ENCODE measurements around the gene PPP1R3C. TPM values are rescaled to one million over a fixed set of nuclear protein-coding genes. Genes with fewer than 3 reads are reported as not detected.

PPP1R3C gene
- polyA plus RNA-seq, 1 donor from 2014 or later = 0.51 TPM

DNA sequence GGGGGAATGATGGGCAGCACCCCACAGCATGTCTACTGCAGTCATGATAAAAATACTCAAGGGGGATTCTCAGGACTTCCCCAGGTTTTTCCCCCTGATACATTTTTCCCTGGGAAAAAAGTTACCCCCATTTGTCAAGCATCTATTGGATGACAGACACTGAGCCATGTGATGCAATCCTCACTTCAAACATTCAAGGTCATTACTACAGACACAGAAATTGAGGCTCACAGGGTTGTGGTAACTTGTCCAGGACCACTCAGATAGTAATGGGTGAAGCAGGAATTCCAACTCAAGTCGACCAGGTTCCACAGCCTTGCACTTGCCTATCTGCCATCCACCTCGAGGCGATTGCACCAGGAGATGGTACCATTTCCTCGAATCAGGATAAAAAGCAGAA lies 31.7 kb downstream of the PPP1R3C start:
- no peaks in the 10 kb centered on the region for H3K36me3 ChIP-seq (ENCODE audit: insufficient read depth, low read length)
- H2AFZ ChIP-seq (ENCODE audit: low read depth, low read length) = no peak overlapping the region
- no peak overlapping the region for H3K27ac ChIP-seq (ENCODE audit: low read length)
- no peaks in the 10 kb centered on the region for H3K27me3 ChIP-seq (ENCODE audit: insufficient read depth, low read depth, low read length)
- no peaks in the 10 kb centered on the region for H3K79me2 ChIP-seq (replicated peaks; ENCODE audit: insufficient read depth, low read length)
- H4K20me1 ChIP-seq (ENCODE audit: insufficient read depth) = no peaks in the 10 kb centered on the region
- no peak overlapping the region for H3K9ac ChIP-seq (ENCODE audit: low read length)
- no peak overlapping the region for H3K4me2 ChIP-seq (ENCODE audit: low read length)
- H3K4me3 ChIP-seq (ENCODE audit: low read length) = no peak overlapping the region
- H3K9me3 ChIP-seq (ENCODE audit: low read length) = no peaks in the 10 kb centered on the region
- H3F3A ChIP-seq (ENCODE audit: insufficient read depth, low read length, poor library complexity, severe bottlenecking) = no peaks in the 10 kb centered on the region
- TF ChIP-seq, protein P1, sequence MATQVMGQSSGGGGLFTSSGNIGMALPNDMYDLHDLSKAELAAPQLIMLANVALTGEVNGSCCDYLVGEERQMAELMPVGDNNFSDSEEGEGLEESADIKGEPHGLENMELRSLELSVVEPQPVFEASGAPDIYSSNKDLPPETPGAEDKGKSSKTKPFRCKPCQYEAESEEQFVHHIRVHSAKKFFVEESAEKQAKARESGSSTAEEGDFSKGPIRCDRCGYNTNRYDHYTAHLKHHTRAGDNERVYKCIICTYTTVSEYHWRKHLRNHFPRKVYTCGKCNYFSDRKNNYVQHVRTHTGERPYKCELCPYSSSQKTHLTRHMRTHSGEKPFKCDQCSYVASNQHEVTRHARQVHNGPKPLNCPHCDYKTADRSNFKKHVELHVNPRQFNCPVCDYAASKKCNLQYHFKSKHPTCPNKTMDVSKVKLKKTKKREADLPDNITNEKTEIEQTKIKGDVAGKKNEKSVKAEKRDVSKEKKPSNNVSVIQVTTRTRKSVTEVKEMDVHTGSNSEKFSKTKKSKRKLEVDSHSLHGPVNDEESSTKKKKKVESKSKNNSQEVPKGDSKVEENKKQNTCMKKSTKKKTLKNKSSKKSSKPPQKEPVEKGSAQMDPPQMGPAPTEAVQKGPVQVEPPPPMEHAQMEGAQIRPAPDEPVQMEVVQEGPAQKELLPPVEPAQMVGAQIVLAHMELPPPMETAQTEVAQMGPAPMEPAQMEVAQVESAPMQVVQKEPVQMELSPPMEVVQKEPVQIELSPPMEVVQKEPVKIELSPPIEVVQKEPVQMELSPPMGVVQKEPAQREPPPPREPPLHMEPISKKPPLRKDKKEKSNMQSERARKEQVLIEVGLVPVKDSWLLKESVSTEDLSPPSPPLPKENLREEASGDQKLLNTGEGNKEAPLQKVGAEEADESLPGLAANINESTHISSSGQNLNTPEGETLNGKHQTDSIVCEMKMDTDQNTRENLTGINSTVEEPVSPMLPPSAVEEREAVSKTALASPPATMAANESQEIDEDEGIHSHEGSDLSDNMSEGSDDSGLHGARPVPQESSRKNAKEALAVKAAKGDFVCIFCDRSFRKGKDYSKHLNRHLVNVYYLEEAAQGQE (IDR thresholded peaks at IDR 0.05; ENCODE audit: borderline replicate concordance) = no peak
- no peak for TF ChIP-seq MXI1 (conservative IDR thresholded peaks at IDR 0.05; ENCODE audit: poor library complexity, severe bottlenecking)
- no peak for TF ChIP-seq EZH2 (IDR thresholded peaks at IDR 0.05; ENCODE audit: borderline replicate concordance, insufficient read depth, low read length, poor library complexity, severe bottlenecking)
- no peak for TF ChIP-seq POLR2AphosphoS5 (IDR thresholded peaks at IDR 0.05)
- TF ChIP-seq RAD21 (conservative IDR thresholded peaks at IDR 0.05) = no peak
- TF ChIP-seq TAF1 (IDR thresholded peaks at IDR 0.05; ENCODE audit: low read depth) = no peak
- TF ChIP-seq SMC3 (conservative IDR thresholded peaks at IDR 0.05; ENCODE audit: poor library complexity) = no peak
- TF ChIP-seq EP300 (conservative IDR thresholded peaks at IDR 0.05; ENCODE audit: poor library complexity, severe bottlenecking) = no peak
- TF ChIP-seq, protein P2, sequence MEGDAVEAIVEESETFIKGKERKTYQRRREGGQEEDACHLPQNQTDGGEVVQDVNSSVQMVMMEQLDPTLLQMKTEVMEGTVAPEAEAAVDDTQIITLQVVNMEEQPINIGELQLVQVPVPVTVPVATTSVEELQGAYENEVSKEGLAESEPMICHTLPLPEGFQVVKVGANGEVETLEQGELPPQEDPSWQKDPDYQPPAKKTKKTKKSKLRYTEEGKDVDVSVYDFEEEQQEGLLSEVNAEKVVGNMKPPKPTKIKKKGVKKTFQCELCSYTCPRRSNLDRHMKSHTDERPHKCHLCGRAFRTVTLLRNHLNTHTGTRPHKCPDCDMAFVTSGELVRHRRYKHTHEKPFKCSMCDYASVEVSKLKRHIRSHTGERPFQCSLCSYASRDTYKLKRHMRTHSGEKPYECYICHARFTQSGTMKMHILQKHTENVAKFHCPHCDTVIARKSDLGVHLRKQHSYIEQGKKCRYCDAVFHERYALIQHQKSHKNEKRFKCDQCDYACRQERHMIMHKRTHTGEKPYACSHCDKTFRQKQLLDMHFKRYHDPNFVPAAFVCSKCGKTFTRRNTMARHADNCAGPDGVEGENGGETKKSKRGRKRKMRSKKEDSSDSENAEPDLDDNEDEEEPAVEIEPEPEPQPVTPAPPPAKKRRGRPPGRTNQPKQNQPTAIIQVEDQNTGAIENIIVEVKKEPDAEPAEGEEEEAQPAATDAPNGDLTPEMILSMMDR (IDR thresholded peaks at IDR 0.05; ENCODE audit: poor library complexity, severe bottlenecking) = no peak
- no peaks in the 10 kb centered on the region for H3K9me2 ChIP-seq (ENCODE audit: insufficient read depth, low read length)

DNA sequence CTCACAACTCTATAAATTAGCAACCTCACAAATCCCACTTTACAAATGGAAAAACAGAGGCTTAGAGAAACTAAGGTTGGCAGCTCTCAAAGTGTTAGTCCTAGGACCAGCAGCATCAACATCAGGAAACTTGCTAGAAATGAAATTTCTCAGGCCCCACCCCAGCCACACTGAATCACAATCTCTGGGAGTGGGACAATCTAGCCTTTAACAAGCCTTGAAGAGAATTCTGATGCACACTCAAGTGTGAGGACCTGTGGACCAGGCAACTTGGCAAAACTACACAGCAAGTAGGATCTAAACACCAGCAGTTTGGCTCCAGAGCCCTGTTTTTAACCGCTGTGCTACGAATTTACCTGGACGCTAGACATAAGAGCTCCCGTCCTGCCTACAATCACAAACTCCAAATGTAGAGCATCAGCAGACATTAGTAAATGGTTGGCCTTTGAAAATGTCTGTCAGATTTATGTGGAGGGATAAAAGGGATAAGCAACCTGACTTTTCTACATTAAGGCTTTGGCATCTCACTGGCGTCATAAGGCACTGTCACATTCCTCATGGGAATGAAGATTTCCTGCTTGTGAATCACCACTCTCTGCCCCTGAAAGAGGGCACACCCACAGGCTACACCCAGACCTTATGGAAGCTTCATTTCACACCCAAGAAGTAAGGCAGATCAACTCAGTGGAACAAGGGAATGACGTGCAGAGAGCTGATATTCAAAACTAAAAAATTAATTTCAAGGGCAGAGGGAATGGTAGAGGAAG lies 34.5 kb downstream of the PPP1R3C start:
- no peaks in the 10 kb centered on the region for H4K20me1 ChIP-seq (ENCODE audit: insufficient read depth)
- H3K9ac ChIP-seq (ENCODE audit: low read length) = no peak overlapping the region
- no peaks in the 10 kb centered on the region for H3K79me2 ChIP-seq (replicated peaks; ENCODE audit: insufficient read depth, low read length)
- no peaks in the 10 kb centered on the region for H3K27me3 ChIP-seq (ENCODE audit: insufficient read depth, low read depth, low read length)
- no peaks in the 10 kb centered on the region for H3F3A ChIP-seq (ENCODE audit: insufficient read depth, low read length, poor library complexity, severe bottlenecking)
- no peak overlapping the region for H3K4me3 ChIP-seq (ENCODE audit: low read length)
- H3K9me3 ChIP-seq (ENCODE audit: low read length) = no peaks in the 10 kb centered on the region
- no peak overlapping the region for H2AFZ ChIP-seq (ENCODE audit: low read depth, low read length)
- H3K36me3 ChIP-seq (ENCODE audit: insufficient read depth, low read length) = no peaks in the 10 kb centered on the region
- H3K27ac ChIP-seq (ENCODE audit: low read length) = no peak overlapping the region
- no peaks in the 10 kb centered on the region for H3K9me2 ChIP-seq (ENCODE audit: insufficient read depth, low read length)
- TF ChIP-seq SMC3 (conservative IDR thresholded peaks at IDR 0.05; ENCODE audit: poor library complexity) (no peak), EP300 (conservative IDR thresholded peaks at IDR 0.05; ENCODE audit: poor library complexity, severe bottlenecking) (no peak), RAD21 (conservative IDR thresholded peaks at IDR 0.05) (no peak), POLR2AphosphoS5 (IDR thresholded peaks at IDR 0.05) (no peak), MXI1 (conservative IDR thresholded peaks at IDR 0.05; ENCODE audit: poor library complexity, severe bottlenecking) (no peak), EZH2 (IDR thresholded peaks at IDR 0.05; ENCODE audit: borderline replicate concordance, insufficient read depth, low read length, poor library complexity, severe bottlenecking) (no peak), TAF1 (IDR thresholded peaks at IDR 0.05; ENCODE audit: low read depth) (no peak)
- TF ChIP-seq, protein P1 (IDR thresholded peaks at IDR 0.05; ENCODE audit: borderline replicate concordance) = no peak
- TF ChIP-seq, protein P2 (IDR thresholded peaks at IDR 0.05; ENCODE audit: poor library complexity, severe bottlenecking) = no peak
- H3K4me2 ChIP-seq (ENCODE audit: low read length) = no peak overlapping the region
